ENCODE measurements around the gene LY6G5C. TPM values are rescaled to one million over a fixed set of nuclear protein-coding genes. Genes with fewer than 3 reads are reported as not detected.

LY6G5C gene
- polyA plus RNA-seq, 1 donor (not counting 4 experiments of a cell fraction or from before 2014, with no cell fraction given): 0.58 TPM

DNA sequence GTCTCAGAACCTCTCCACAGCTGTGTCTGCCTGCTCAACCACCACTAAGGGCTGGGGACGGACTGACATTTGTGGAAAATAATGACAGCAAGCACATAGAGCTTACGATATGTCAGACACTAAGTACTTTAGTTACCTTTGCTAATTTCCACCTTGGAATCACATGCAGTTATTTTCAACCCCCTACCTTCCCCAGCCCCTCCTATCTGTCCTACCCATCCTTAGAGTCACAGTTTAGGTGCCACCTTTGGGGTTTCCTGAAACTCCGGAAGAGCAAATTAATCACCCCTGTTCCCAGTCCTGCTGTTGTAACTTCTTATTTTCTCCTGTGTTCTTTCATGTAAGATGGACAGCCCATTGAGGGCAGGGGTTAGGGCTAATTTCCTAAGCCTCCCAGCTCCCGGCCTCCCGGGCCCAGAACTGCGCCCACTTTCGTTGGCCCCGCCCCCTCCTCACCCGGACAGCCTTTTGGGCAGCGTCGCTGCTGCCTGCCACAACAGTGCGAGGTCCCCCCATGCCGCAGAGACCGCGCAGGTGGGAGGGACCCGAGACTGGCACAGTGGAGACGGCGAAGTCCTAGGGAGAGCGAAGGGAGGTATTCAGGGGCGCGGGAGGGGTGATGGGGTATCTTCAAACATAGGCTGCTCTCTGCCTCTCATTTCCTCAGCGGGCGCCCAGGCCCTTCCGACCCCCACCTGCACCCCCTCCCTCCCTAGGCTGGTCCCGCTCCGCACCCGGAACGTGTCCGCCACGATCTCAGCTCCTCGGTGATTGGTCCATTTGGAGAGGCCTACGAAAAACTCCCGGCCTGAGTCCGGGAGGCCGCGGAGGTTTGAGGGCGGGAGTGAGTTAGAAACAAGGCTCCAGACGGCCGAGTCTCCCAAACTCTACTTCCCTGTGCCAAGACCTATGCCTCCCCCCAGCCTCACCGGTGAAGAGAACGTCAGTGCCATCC, 47.1 kb upstream of the LY6G5C start:
- H3K36me3 ChIP-seq (ENCODE audit: control insufficient read depth in 2 of 2, extremely low read depth in 1 of 2, insufficient read depth in 2 of 2, low read length in 2 of 2): peaks cover 16 to 25% of the 10 kb centered on the region in 2 experiments
- no peak overlapping the region for H3K4me3 ChIP-seq (ENCODE audit: control insufficient read depth in 2 of 3, extremely low read depth in 1 of 3, insufficient read depth in 2 of 3, low read depth in 1 of 3, low read length in 3 of 3)
- no peak overlapping the region for H3K4me2 ChIP-seq (ENCODE audit: control insufficient read depth, extremely low read depth, insufficient read depth, low read depth, low read length)
- FAIRE-seq (no peak), DNase-seq (ENCODE audit: low read depth, low spot score) (no peak)
- no peaks in the 10 kb centered on the region for H3K27me3 ChIP-seq (ENCODE audit: control insufficient read depth, extremely low read depth, insufficient read depth, low read length)
- no peaks in the 10 kb centered on the region for H3K79me2 ChIP-seq (ENCODE audit: control insufficient read depth, insufficient read depth, low read length)
- no peak overlapping the region for H3K9ac ChIP-seq (ENCODE audit: control insufficient read depth, extremely low read depth, insufficient read depth, low read length)
- peaks cover 8% of the 10 kb centered on the region for H4K20me1 ChIP-seq (ENCODE audit: control insufficient read depth, extremely low read depth, insufficient read depth, low read length)
- dilution Hi-C loops (cut with MboI; ENCODE audit: extremely low pct_ligation_motif_present, low sequenced_read_pairs): no loop called here
- H3K4me1 ChIP-seq (ENCODE audit: control insufficient read depth, extremely low read depth, insufficient read depth, low read length): peaks cover 9% of the 10 kb centered on the region
- H3K9me3 ChIP-seq (ENCODE audit: control insufficient read depth, low read depth, low read length): no peaks in the 10 kb centered on the region
- no peak overlapping the region for H2AFZ ChIP-seq (ENCODE audit: control insufficient read depth, low read length)
- H3K27ac ChIP-seq (ENCODE audit: control insufficient read depth, insufficient read depth, low read length): no peak overlapping the region
- TF ChIP-seq EZH2 (IDR thresholded peaks at IDR 0.05; ENCODE audit: low read length) (no peak), CTCF (optimal IDR thresholded peaks at IDR 0.05 in 1 of 3, IDR thresholded peaks at IDR 0.05 in 1 of 3, conservative IDR thresholded peaks at IDR 0.05 in 1 of 3; ENCODE audit: extremely low read depth in 1 of 3, insufficient read depth in 2 of 3, low read length in 3 of 3) (no peak)
- peaks cover 2% of the 10 kb centered on the region for H3K9me1 ChIP-seq (ENCODE audit: control insufficient read depth, extremely low read depth, insufficient read depth, low read length)

DNA sequence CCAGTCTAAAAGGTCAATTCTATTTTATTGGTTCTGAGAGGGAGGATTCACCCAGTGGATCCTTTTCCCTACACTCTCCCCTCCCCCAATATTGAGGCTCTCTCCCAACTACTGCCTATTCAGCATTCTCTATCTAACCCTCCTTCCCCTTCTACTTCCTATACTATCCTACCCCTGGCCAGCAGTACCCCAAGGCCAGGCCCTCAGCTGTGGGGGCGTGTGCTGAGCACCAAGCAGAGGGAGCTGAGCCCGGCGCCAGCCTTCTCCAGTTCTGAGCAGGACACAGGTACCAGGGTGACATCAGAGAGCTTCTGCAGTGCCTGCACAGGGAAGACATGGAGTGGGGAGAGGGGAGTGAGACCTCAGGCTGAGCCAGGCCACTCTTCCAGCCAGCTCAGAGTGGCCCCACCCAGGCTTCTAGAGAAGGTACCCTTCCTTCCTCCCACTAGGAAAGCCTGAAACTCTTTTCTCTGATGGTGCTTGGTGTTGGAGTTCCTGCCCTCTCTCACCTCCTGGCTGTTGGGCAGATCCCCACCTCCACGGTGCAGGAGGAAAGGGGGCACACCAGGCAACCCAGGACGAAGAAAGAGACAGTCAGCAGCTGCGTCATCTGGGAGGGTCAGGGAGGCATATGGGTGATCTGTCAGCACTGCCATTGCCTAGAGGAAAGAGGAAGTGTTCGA, 46.3 kb upstream of the LY6G5C start:
- Histone ChIP-seq H3K9ac (ENCODE audit: control insufficient read depth, extremely low read depth, insufficient read depth, low read length) (no peak overlapping the region), H3K4me3 (ENCODE audit: control insufficient read depth in 2 of 3, extremely low read depth in 1 of 3, insufficient read depth in 2 of 3, low read depth in 1 of 3, low read length in 3 of 3) (no peak overlapping the region), H3K36me3 (ENCODE audit: control insufficient read depth in 2 of 2, extremely low read depth in 1 of 2, insufficient read depth in 2 of 2, low read length in 2 of 2) (peaks cover 15 to 20% of the 10 kb centered on the region in 2 experiments), H3K27me3 (ENCODE audit: control insufficient read depth, extremely low read depth, insufficient read depth, low read length) (no peaks in the 10 kb centered on the region), H3K4me1 (ENCODE audit: control insufficient read depth, extremely low read depth, insufficient read depth, low read length) (peaks cover 9% of the 10 kb centered on the region), H3K27ac (ENCODE audit: control insufficient read depth, insufficient read depth, low read length) (no peak overlapping the region), H2AFZ (ENCODE audit: control insufficient read depth, low read length) (no peak overlapping the region), H3K79me2 (ENCODE audit: control insufficient read depth, insufficient read depth, low read length) (no peaks in the 10 kb centered on the region), H4K20me1 (ENCODE audit: control insufficient read depth, extremely low read depth, insufficient read depth, low read length) (peaks cover 6% of the 10 kb centered on the region), H3K9me1 (ENCODE audit: control insufficient read depth, extremely low read depth, insufficient read depth, low read length) (peaks cover 2% of the 10 kb centered on the region), H3K4me2 (ENCODE audit: control insufficient read depth, extremely low read depth, insufficient read depth, low read depth, low read length) (no peak overlapping the region), H3K9me3 (ENCODE audit: control insufficient read depth, low read depth, low read length) (no peaks in the 10 kb centered on the region)
- TF ChIP-seq CTCF (optimal IDR thresholded peaks at IDR 0.05 in 1 of 3, IDR thresholded peaks at IDR 0.05 in 1 of 3, conservative IDR thresholded peaks at IDR 0.05 in 1 of 3; ENCODE audit: extremely low read depth in 1 of 3, insufficient read depth in 2 of 3, low read length in 3 of 3): no peak
- no peak for TF ChIP-seq EZH2 (IDR thresholded peaks at IDR 0.05; ENCODE audit: low read length)
- dilution Hi-C loops (cut with MboI; ENCODE audit: extremely low pct_ligation_motif_present, low sequenced_read_pairs): no loop called here
- no peak for DNase-seq (ENCODE audit: low read depth, low spot score)
- no peak for FAIRE-seq

Measured in keratinocyte (primary cell).